A549 (cell line): ENCODE data around the gene PTGFRN. TPM values are rescaled to one million over a fixed set of nuclear protein-coding genes. Genes with fewer than 3 reads are reported as not detected.

ENCODE experiments used
- ATAC-seq, 2 experiments: fragments of 200-7000 bp in 1 of 2; fragments of >200 bp in 1 of 2; cut with Nextera tagmentation in 1 of 2; cut with Tn5 transposase in 1 of 2; 3 replicates each; pipeline versions ENCODE4 v1.8.0 to v1.9.1; 2018 to 2020; ENCODE audit warnings: mild to moderate bottlenecking in 1 of 2, moderate library complexity in 1 of 2
- CTCF ChIA-PET: fragments of 300-600 bp; sonication (Branson Sonifier 250); formaldehyde crosslinking; extraction: SDS; loops from one replicate; lab custom pipeline; 2021; ENCODE audit warnings: antibody characterized with exemption, inconsistent platforms; lab: Yijun Ruan, JAX
- POLR2A ChIA-PET: fragments of 350-600 bp; formaldehyde crosslinking; extraction: SDS; loops from one replicate; lab custom pipeline; 2021; ENCODE audit warnings: antibody characterized with exemption, inconsistent platforms; lab: Yijun Ruan, JAX
- DNase-seq, 2 experiments: peaks; one replicate each; pipeline versions ENCODE4 v3.0.0 to v3.0.0-alpha.2; 2011 to 2016; ENCODE audit warnings: low read depth in 1 of 2, low spot score in 1 of 2
- FAIRE-seq: peaks from 2 replicates; lab custom pipeline; 2011; peaks lifted over from hg19 to GRCh38; lab: Jason Lieb, UNC
- H3K27ac ChIP-seq, 2 experiments: fragments of >200 bp; sonication (Bioruptor Twin); formaldehyde crosslinking; 3 replicates each; pipeline ENCODE4 v1.5.1; 2016 to 2017
- H3K4me1 ChIP-seq: fragments of >200 bp; sonication (Bioruptor Twin); formaldehyde crosslinking; 3 replicates; pipeline ENCODE4 v1.6.1; 2016
- H3K4me2 ChIP-seq: fragments of >200 bp; sonication (Bioruptor Twin); formaldehyde crosslinking; 3 replicates; pipeline ENCODE4 v1.6.1; 2016
- H3K4me3 ChIP-seq: fragments of >200 bp; sonication (Bioruptor Twin); formaldehyde crosslinking; 3 replicates; pipeline ENCODE4 v1.5.1; 2016
- H3K9me3 ChIP-seq: fragments of >200 bp; sonication (Bioruptor Twin); formaldehyde crosslinking; 3 replicates; pipeline ENCODE4 v1.6.1; 2016
- BHLHE40 ChIP-seq: IDR thresholded peaks from 2 replicates; pipeline ENCODE4 v1.6.1; 2012; ENCODE audit warnings: low read depth, low read length, inconsistent platforms
- CEBPB ChIP-seq, 2 experiments: fragments of >200 bp in 1 of 2; sonication (Bioruptor Twin) in 1 of 2; formaldehyde crosslinking in 1 of 2; IDR thresholded peaks; 2 replicates each; pipeline ENCODE4 v1.6.1; 2012 to 2016
- CHD2 ChIP-seq: fragments of 150-350 bp; IDR thresholded peaks from 2 replicates; pipeline ENCODE4 v1.6.1; 2014; ENCODE audit warnings: low read length; ENCODE audit not compliant: partially characterized antibody
- CHD4 ChIP-seq: fragments of 200-600 bp; sonication (generic); IDR thresholded peaks from 2 replicates; pipeline ENCODE4 v1.6.1; 2016; ENCODE audit warnings: antibody characterized with exemption, mild to moderate bottlenecking, borderline replicate concordance
- EHMT2 ChIP-seq: fragments of 200-600 bp; sonication (generic); IDR thresholded peaks from 2 replicates; pipeline ENCODE4 v1.6.1; 2016; ENCODE audit warnings: antibody characterized with exemption, low read depth, mild to moderate bottlenecking, moderate library complexity
- EP300 ChIP-seq, 2 experiments: fragments of >200 bp; sonication (Bioruptor Twin); formaldehyde crosslinking; IDR thresholded peaks; 2 replicates in 1 of 2; 3 replicates in 1 of 2; pipeline ENCODE4 v1.6.1; 2016 to 2017
- ESRRA ChIP-seq: fragments of 150-350 bp; IDR thresholded peaks from 2 replicates; pipeline ENCODE4 v1.6.1; 2014; ENCODE audit warnings: mild to moderate bottlenecking, low read length, borderline replicate concordance
- FOSL2 ChIP-seq, 2 experiments: fragments of 450-650 bp in 1 of 2; fragments of >200 bp in 1 of 2; sonication (Bioruptor Twin) in 1 of 2; formaldehyde crosslinking; IDR thresholded peaks; 2 replicates each; pipeline versions ENCODE4 v1.5.0 to v1.6.1; 2016 to 2020; ENCODE audit warnings: mild to moderate bottlenecking in 1 of 2, moderate library complexity in 1 of 2
- HDAC2 ChIP-seq: fragments of 200-600 bp; sonication (generic); IDR thresholded peaks from 2 replicates; pipeline ENCODE4 v1.6.1; 2016
- HOXB13 ChIP-seq: fragments of 250-450 bp; sonication (Bioruptor Pico); IDR thresholded peaks from 2 replicates; pipeline ENCODE4 v1.5.0; 2020; ENCODE audit warnings: low read depth, mild to moderate bottlenecking, moderate library complexity
- HOXB5 ChIP-seq: fragments of 250-450 bp; sonication (Bioruptor Pico); IDR thresholded peaks from 2 replicates; pipeline ENCODE4 v1.5.0; 2020; ENCODE audit warnings: mild to moderate bottlenecking, moderate library complexity
- JUN ChIP-seq, 2 experiments: fragments of >200 bp; sonication (Bioruptor Twin); formaldehyde crosslinking; IDR thresholded peaks; 2 replicates in 1 of 2; 3 replicates in 1 of 2; pipeline ENCODE4 v1.6.1; 2016 to 2017
- JUNB ChIP-seq: fragments of >200 bp; sonication (Bioruptor Twin); formaldehyde crosslinking; IDR thresholded peaks from 2 replicates; pipeline ENCODE4 v1.6.1; 2016
- MAFK ChIP-seq: fragments of 450-650 bp; IDR thresholded peaks from 2 replicates; pipeline ENCODE4 v1.6.1; 2014; ENCODE audit not compliant: partially characterized antibody
- NFE2L2 ChIP-seq: fragments of 150-350 bp; conservative IDR thresholded peaks from 2 replicates; pipeline ENCODE4 v1.6.1; 2014; ENCODE audit warnings: low read length
- POLR2A ChIP-seq: IDR thresholded peaks from 2 replicates; pipeline ENCODE4 v1.6.1; 2012; ENCODE audit warnings: mild to moderate bottlenecking, low read length
- RARB ChIP-seq: fragments of 250-450 bp; sonication (Bioruptor Pico); IDR thresholded peaks from 2 replicates; pipeline ENCODE4 v1.8.0; 2021; ENCODE audit warnings: mild to moderate bottlenecking, moderate library complexity
- RFX5 ChIP-seq: fragments of 450-650 bp; IDR thresholded peaks from 2 replicates; pipeline ENCODE4 v1.7.1; 2014; ENCODE audit warnings: antibody characterized with exemption, mild to moderate bottlenecking, moderate library complexity
- SMC3 ChIP-seq: fragments of >200 bp; sonication (Bioruptor Twin); formaldehyde crosslinking; IDR thresholded peaks from 3 replicates; pipeline ENCODE4 v1.6.1; 2018; ENCODE audit warnings: inconsistent platforms
- TFCP2L1 ChIP-seq: fragments of 250-450 bp; sonication (Bioruptor Pico); IDR thresholded peaks from 2 replicates; pipeline ENCODE4 v1.5.0; 2021; ENCODE audit warnings: mild to moderate bottlenecking
- USF2 ChIP-seq: fragments of 450-650 bp; IDR thresholded peaks from 2 replicates; pipeline ENCODE4 v1.6.1; 2014; ENCODE audit warnings: antibody characterized with exemption
- ZC3H11A ChIP-seq: fragments of 450-650 bp; IDR thresholded peaks from 2 replicates; pipeline ENCODE4 v1.6.1; 2014; ENCODE audit warnings: antibody characterized with exemption, mild to moderate bottlenecking
- ZFP36 ChIP-seq: fragments of 450-650 bp; IDR thresholded peaks from 2 replicates; pipeline ENCODE4 v1.6.1; 2014; ENCODE audit warnings: borderline replicate concordance; ENCODE audit not compliant: partially characterized antibody
- ZNF302 ChIP-seq: fragments of 250-450 bp; sonication (Bioruptor Pico); IDR thresholded peaks from 2 replicates; pipeline ENCODE4 v1.9.0; 2021; ENCODE audit warnings: inconsistent platforms, mild to moderate bottlenecking, moderate library complexity
- WGBS: methylation state at CpG from one replicate; pipeline ENCODE4 v1.1.6; 2017; ENCODE audit errors: missing lambda C conversion rate; 5-methylcytosine and 5-hydroxymethylcytosine counted together
- polyA plus RNA-seq, 4 experiments: library from polyadenylated mRNA; depleted of rRNA in 3 of 4; stranded (reverse); fragments of >200 nt; fragmentation: RNase III in 1 of 4; extraction: RNeasy Plus Mini Kit Qiagen cat#74134 plus additional on column Dnase treatment in 1 of 4; gene quantifications; 2 replicates in 3 of 4; 3 replicates in 1 of 4; pipeline ENCODE4 v1.2.3, GENCODE V29; 2011 to 2017
- TF ChIP-seq, protein P1 (sequence below): fragments of >200 bp; sonication (Bioruptor Twin); formaldehyde crosslinking; IDR thresholded peaks from 3 replicates; pipeline ENCODE4 v1.6.1; 2016
- TF ChIP-seq, protein P2 (sequence below): IDR thresholded peaks from 2 replicates; pipeline ENCODE4 v1.6.1; 2012; ENCODE audit warnings: low read depth, borderline replicate concordance

The PTGFRN gene
- polyA plus RNA-seq, 2 of the 4 experiments (the other 2 are of a cell fraction) = 17.4 to 39.0 TPM

GRCh38 chr1:116986421-116987255 lies 76.9 kb downstream of the PTGFRN start:
- CTCF ChIA-PET = no interaction called here
- Histone ChIP-seq H3K4me1 (no peaks in the 10 kb centered on the region), H3K27ac (no peak overlapping the region), H3K4me3 (no peak overlapping the region), H3K4me2 (no peak overlapping the region), H3K9me3 (no peaks in the 10 kb centered on the region)
- POLR2A ChIA-PET = no interaction called here
- FAIRE-seq = no peak
- ATAC-seq = no peak
- DNase-seq = no peak
- no peak for TF ChIP-seq EP300 (IDR thresholded peaks at IDR 0.05)
- no peak for TF ChIP-seq ZC3H11A
- TF ChIP-seq, protein P1, sequence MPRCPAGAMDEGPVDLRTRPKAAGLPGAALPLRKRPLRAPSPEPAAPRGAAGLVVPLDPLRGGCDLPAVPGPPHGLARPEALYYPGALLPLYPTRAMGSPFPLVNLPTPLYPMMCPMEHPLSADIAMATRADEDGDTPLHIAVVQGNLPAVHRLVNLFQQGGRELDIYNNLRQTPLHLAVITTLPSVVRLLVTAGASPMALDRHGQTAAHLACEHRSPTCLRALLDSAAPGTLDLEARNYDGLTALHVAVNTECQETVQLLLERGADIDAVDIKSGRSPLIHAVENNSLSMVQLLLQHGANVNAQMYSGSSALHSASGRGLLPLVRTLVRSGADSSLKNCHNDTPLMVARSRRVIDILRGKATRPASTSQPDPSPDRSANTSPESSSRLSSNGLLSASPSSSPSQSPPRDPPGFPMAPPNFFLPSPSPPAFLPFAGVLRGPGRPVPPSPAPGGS = no peak
- no peak for TF ChIP-seq BHLHE40
- TF ChIP-seq MAFK = no peak
- no peak for TF ChIP-seq CHD4
- no peak for TF ChIP-seq JUNB
- no peak for TF ChIP-seq JUN (IDR thresholded peaks at IDR 0.05)
- no peak for TF ChIP-seq HDAC2
- TF ChIP-seq HOXB5 (CRISPR knock-in tag) = no peak
- no peak for TF ChIP-seq ESRRA
- TF ChIP-seq RFX5 = no peak
- TF ChIP-seq ZNF302 (CRISPR knock-in tag) = no peak
- no peak for TF ChIP-seq EHMT2
- TF ChIP-seq TFCP2L1 (CRISPR knock-in tag) = no peak
- TF ChIP-seq CHD2 = no peak
- WGBS = 91% methylated on average over 22 of the region's 29 CpGs

- ATAC-seq = no peak
- Histone ChIP-seq H3K4me3 (no peak overlapping the region), H3K27ac (no peak overlapping the region), H3K4me1 (no peaks in the 10 kb centered on the region)
- no peak for DNase-seq
- CTCF ChIA-PET = no interaction called here
- TF ChIP-seq, protein P2, sequence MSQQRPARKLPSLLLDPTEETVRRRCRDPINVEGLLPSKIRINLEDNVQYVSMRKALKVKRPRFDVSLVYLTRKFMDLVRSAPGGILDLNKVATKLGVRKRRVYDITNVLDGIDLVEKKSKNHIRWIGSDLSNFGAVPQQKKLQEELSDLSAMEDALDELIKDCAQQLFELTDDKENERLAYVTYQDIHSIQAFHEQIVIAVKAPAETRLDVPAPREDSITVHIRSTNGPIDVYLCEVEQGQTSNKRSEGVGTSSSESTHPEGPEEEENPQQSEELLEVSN = no peak
- TF ChIP-seq FOSL2 (IDR thresholded peaks at IDR 0.05) = no peak
- no peak for TF ChIP-seq FOSL2 (CRISPR knock-in tag; IDR thresholded peaks at IDR 0.05)
- TF ChIP-seq USF2 = no peak
- TF ChIP-seq MAFK = no peak
- TF ChIP-seq JUNB = no peak
- no peak for TF ChIP-seq SMC3
- TF ChIP-seq NFE2L2 = no peak
- no peak for TF ChIP-seq HOXB13 (CRISPR knock-in tag)
- TF ChIP-seq POLR2A = no peak
- TF ChIP-seq ZFP36 = no peak
- TF ChIP-seq CEBPB (IDR thresholded peaks at IDR 0.05) = no peak
- TF ChIP-seq CHD2 = no peak
- no peak for TF ChIP-seq HOXB5 (CRISPR knock-in tag)
- no peak for TF ChIP-seq RARB (CRISPR knock-in tag)
- TF ChIP-seq, all 56 proteins: peak for 0
- POLR2A ChIA-PET = no interaction called here
- Histone ChIP-seq H3K9me3 (no peaks in the 10 kb centered on the region), H3K4me2 (no peak overlapping the region)
- WGBS = 96% methylated on average over 11 of the region's 11 CpGs
- no peak for FAIRE-seq
Measured at GRCh38 chr1:116987256-116987555, 77.5 kb downstream of the PTGFRN start.
